Naive B cell (primary cell): ENCODE data around the gene RBM12. TPM values are rescaled to one million over a fixed set of nuclear protein-coding genes. Genes with fewer than 3 reads are reported as not detected.

ENCODE experiments used
- ATAC-seq, 2 donors: fragments of 150-1000 bp; cut with Tn5 transposase; 2 replicates each; pipeline ENCODE4 v1.10.0; 2021; ENCODE audit warnings: low read depth in 2 of 2, mild to moderate bottlenecking in 2 of 2, moderate library complexity in 2 of 2
- DNase-seq: peaks from one replicate; pipeline ENCODE4 v3.0.0; 2022
- H3K27ac Mint-ChIP-seq, 6 donors: one replicate each; pipeline ENCODE4 v1.8.0; 2020 to 2022; ENCODE audit warnings: mild to moderate bottlenecking in 6 of 6, mixed read lengths in 6 of 6, moderate library complexity in 5 of 6, inconsistent platforms in 2 of 6
- H3K27me3 Mint-ChIP-seq, 3 donors: one replicate each; pipeline ENCODE4 v1.8.0; 2021 to 2022; ENCODE audit warnings: mixed read lengths in 3 of 3, mild to moderate bottlenecking in 1 of 3
- H3K36me3 Mint-ChIP-seq, 2 donors: one replicate each; pipeline ENCODE4 v1.8.0; 2020 to 2022; ENCODE audit warnings: mixed read lengths in 2 of 2, inconsistent platforms in 1 of 2, mild to moderate bottlenecking in 1 of 2
- H3K4me1 Mint-ChIP-seq, 3 donors: one replicate each; pipeline ENCODE4 v1.8.0; 2020 to 2022; ENCODE audit warnings: mixed read lengths in 3 of 3, inconsistent platforms in 1 of 3, mild to moderate bottlenecking in 1 of 3, moderate library complexity in 1 of 3
- H3K4me3 Mint-ChIP-seq, 8 donors: one replicate each; pipeline ENCODE4 v1.8.0; 2020 to 2022; ENCODE audit warnings: mild to moderate bottlenecking in 8 of 8, mixed read lengths in 8 of 8, moderate library complexity in 8 of 8, inconsistent platforms in 2 of 8
- H3K9me3 Mint-ChIP-seq, 7 donors: one replicate each; pipeline ENCODE4 v1.8.0; 2020 to 2022; ENCODE audit warnings: mixed read lengths in 7 of 7, mild to moderate bottlenecking in 5 of 7, inconsistent platforms in 2 of 7, moderate library complexity in 1 of 7
- polyA plus RNA-seq, 6 donors: library from polyadenylated mRNA; unstranded; fragments of 300-500 nt; fragmentation: Illumina TruSeq; gene quantifications; one replicate each; pipeline ENCODE4 v1.2.3, GENCODE V29; 2021; ENCODE audit warnings: low read depth in 6 of 6

RBM12 gene
- polyA plus RNA-seq, 6 donors from 2014 or later, result 39.4 to 58.8 (median 51.6) TPM

GRCh38 chr20:35657271-35657670 lies 7.4 kb downstream of the RBM12 start:
- H3K4me3 Mint-ChIP-seq, result peak overlapping the region in 1 of 8 donors; percentile 14
- H3K9me3 Mint-ChIP-seq, result no peaks in the 10 kb centered on the region
- DNase-seq, result no peak
- no peak for ATAC-seq
- no peaks in the 10 kb centered on the region for H3K36me3 Mint-ChIP-seq
- H3K27ac Mint-ChIP-seq, result peak overlapping the region in 4 of 6 donors; percentile 68 to 85 (median 78)
- H3K4me1 Mint-ChIP-seq, result peaks cover 25 to 52% (median 40%) of the 10 kb centered on the region in 3 donors
- no peaks in the 10 kb centered on the region for H3K27me3 Mint-ChIP-seq

- H3K27me3 Mint-ChIP-seq, result no peaks in the 10 kb centered on the region
- H3K27ac Mint-ChIP-seq, result no peak overlapping the region
- no peaks in the 10 kb centered on the region for H3K9me3 Mint-ChIP-seq
- H3K4me3 Mint-ChIP-seq, result no peak overlapping the region
- H3K36me3 Mint-ChIP-seq, result no peaks in the 10 kb centered on the region
- H3K4me1 Mint-ChIP-seq, result peaks cover 20 to 28% (median 28%) of the 10 kb centered on the region in 3 donors
- ATAC-seq, result no peak
- no peak for DNase-seq
Measured at GRCh38 chr20:35654415-35654814, 10.3 kb downstream of the RBM12 start.

- H3K36me3 Mint-ChIP-seq, result no peaks in the 10 kb centered on the region
- no peaks in the 10 kb centered on the region for H3K27me3 Mint-ChIP-seq
- peaks cover 16 to 25% (median 23%) of the 10 kb centered on the region in 3 donors for H3K4me1 Mint-ChIP-seq
- H3K9me3 Mint-ChIP-seq, result no peaks in the 10 kb centered on the region
- DNase-seq (no peak), ATAC-seq (no peak)
- no peak overlapping the region for H3K4me3 Mint-ChIP-seq
- H3K27ac Mint-ChIP-seq, result no peak overlapping the region
Measured at GRCh38 chr20:35653893-35654292, 10.8 kb downstream of the RBM12 start.

DNA sequence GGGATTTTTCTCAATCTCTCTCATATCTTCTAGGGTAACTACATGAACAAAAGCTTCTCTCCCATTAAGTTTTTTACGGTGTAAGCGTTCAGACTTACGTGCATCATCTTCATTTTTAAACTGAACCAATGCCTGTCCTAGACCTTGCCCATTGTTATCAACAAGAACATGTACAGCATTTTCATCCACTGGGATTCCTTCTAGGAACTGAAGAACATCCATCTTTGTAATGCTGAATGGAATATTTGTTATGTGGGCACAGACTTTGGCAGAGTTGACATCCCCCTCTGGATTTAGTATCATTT lies 11.3 kb downstream of the RBM12 start:
- no peaks in the 10 kb centered on the region for H3K27me3 Mint-ChIP-seq
- H3K9me3 Mint-ChIP-seq, result no peaks in the 10 kb centered on the region
- no peak overlapping the region for H3K4me3 Mint-ChIP-seq
- DNase-seq, result no peak
- no peak for ATAC-seq
- H3K4me1 Mint-ChIP-seq, result peaks cover 13 to 22% (median 20%) of the 10 kb centered on the region in 3 donors
- no peak overlapping the region for H3K27ac Mint-ChIP-seq
- no peaks in the 10 kb centered on the region for H3K36me3 Mint-ChIP-seq

GRCh38 chr20:35652641-35653429 lies 11.9 kb downstream of the RBM12 start:
- H3K27ac Mint-ChIP-seq, result no peak overlapping the region
- DNase-seq (no peak), ATAC-seq (no peak)
- H3K36me3 Mint-ChIP-seq, result no peaks in the 10 kb centered on the region
- H3K4me1 Mint-ChIP-seq, result peaks cover 13 to 20% (median 18%) of the 10 kb centered on the region in 3 donors
- no peaks in the 10 kb centered on the region for H3K27me3 Mint-ChIP-seq
- H3K4me3 Mint-ChIP-seq, result no peak overlapping the region
- H3K9me3 Mint-ChIP-seq, result no peaks in the 10 kb centered on the region

DNA sequence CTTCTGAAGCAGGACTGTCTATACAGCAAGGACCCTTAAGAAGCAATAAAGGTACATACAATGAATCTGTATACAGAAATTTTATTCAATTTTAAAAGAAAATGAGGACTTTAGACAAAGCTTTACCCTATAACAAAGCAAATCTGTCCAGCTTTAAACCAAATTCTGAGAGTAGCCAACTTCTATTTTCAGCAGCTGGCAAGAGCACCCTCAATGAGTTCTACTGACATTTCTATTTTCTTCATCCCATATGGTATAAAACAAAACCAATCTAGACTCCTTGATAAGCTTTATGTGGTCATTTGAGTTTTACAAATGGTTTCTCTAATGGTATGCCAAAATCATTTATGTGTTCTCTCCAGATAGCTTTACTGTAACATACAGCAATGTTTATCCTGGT lies 12.7 kb downstream of the RBM12 start:
- no peak for DNase-seq
- H3K4me1 Mint-ChIP-seq, result peaks cover 11 to 19% (median 14%) of the 10 kb centered on the region in 3 donors
- H3K27me3 Mint-ChIP-seq, result no peaks in the 10 kb centered on the region
- H3K27ac Mint-ChIP-seq, result no peak overlapping the region
- H3K9me3 Mint-ChIP-seq, result no peaks in the 10 kb centered on the region
- no peak overlapping the region for H3K4me3 Mint-ChIP-seq
- H3K36me3 Mint-ChIP-seq, result no peaks in the 10 kb centered on the region
- ATAC-seq, result no peak

- Mint-ChIP-seq H3K9me3 (no peaks in the 10 kb centered on the region), H3K4me3 (no peak overlapping the region), H3K27ac (peak overlapping the region in 2 of 6 donors; percentile 0 to 51), H3K36me3 (no peaks in the 10 kb centered on the region), H3K27me3 (no peaks in the 10 kb centered on the region), H3K4me1 (peaks cover 15 to 26% (median 17%) of the 10 kb centered on the region in 3 donors)
- ATAC-seq (no peak), DNase-seq (no peak)
Measured at GRCh38 chr20:35650632-35651031, 14.1 kb downstream of the RBM12 start.

DNA sequence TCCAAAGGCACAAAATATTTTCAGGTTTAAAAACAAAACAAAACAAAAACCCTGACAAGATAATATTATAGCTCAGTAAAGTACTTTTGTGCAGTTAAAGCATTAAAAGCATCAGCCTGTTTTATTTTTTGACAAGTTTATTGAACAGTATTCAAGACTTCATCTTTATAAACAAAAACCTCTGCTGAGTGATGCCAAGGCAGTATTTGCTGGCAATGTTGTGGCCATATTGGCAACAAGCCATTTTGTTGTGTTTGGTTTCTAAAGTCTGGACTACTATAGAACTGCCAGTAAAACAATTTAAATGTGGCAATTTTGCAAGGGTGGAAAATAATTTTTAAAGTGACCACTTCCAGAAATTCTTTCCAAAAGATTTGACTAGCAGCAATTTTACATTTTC lies 15.9 kb downstream of the RBM12 start:
- H3K4me3 Mint-ChIP-seq, result no peak overlapping the region
- DNase-seq (no peak), ATAC-seq (no peak)
- no peaks in the 10 kb centered on the region for H3K27me3 Mint-ChIP-seq
- H3K27ac Mint-ChIP-seq, result peak overlapping the region in 2 of 6 donors; percentile 45 to 59
- no peaks in the 10 kb centered on the region for H3K9me3 Mint-ChIP-seq
- no peaks in the 10 kb centered on the region for H3K36me3 Mint-ChIP-seq
- peaks cover 26 to 42% (median 33%) of the 10 kb centered on the region in 3 donors for H3K4me1 Mint-ChIP-seq

DNA sequence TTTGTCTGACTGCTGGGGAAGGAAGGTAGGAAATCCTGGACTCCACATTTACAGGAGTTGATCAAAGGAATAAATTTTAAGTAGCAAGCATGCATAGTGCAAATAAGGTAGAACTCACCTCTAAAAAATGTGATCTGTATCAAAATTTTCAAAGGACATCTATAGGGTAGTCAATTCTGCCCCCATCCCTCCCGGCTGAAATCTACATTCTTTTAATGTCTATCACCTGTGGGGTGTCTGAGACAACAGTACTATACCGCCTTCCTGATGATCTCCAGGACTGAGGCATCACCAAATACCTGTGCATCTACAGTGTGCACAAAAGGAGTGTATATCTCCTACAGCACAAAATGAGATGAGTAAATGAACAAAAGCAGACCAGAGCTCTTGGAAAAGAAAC lies 19.9 kb downstream of the RBM12 start:
- no peak for ATAC-seq
- no peaks in the 10 kb centered on the region for H3K36me3 Mint-ChIP-seq
- H3K4me1 Mint-ChIP-seq, result peaks cover 56 to 68% (median 63%) of the 10 kb centered on the region in 3 donors
- no peak for DNase-seq
- H3K27ac Mint-ChIP-seq, result peak overlapping the region in 3 of 6 donors; percentile 24 to 94 (median 72)
- no peak overlapping the region for H3K4me3 Mint-ChIP-seq
- H3K27me3 Mint-ChIP-seq, result no peaks in the 10 kb centered on the region
- H3K9me3 Mint-ChIP-seq, result no peaks in the 10 kb centered on the region

- Mint-ChIP-seq H3K27ac (peak overlapping the region in 2 of 6 donors; percentile 75 to 79), H3K9me3 (no peaks in the 10 kb centered on the region), H3K4me3 (no peak overlapping the region), H3K36me3 (no peaks in the 10 kb centered on the region), H3K27me3 (no peaks in the 10 kb centered on the region), H3K4me1 (peaks cover 58 to 70% (median 69%) of the 10 kb centered on the region in 3 donors)
- ATAC-seq, result no peak
- DNase-seq, result no peak
Measured at GRCh38 chr20:35643045-35643444, 21.7 kb downstream of the RBM12 start.

- Mint-ChIP-seq H3K27ac (peak overlapping the region in 2 of 6 donors; percentile 1 to 62), H3K36me3 (no peaks in the 10 kb centered on the region), H3K4me3 (no peak overlapping the region), H3K27me3 (no peaks in the 10 kb centered on the region), H3K9me3 (no peaks in the 10 kb centered on the region), H3K4me1 (peaks cover 67 to 82% (median 71%) of the 10 kb centered on the region in 3 donors)
- ATAC-seq (no peak), DNase-seq (no peak)
Measured at GRCh38 chr20:35641743-35642142, 23.0 kb downstream of the RBM12 start.

- Mint-ChIP-seq H3K9me3 (no peaks in the 10 kb centered on the region), H3K4me3 (no peak overlapping the region), H3K4me1 (peaks cover 68 to 80% (median 68%) of the 10 kb centered on the region in 3 donors), H3K36me3 (no peaks in the 10 kb centered on the region), H3K27me3 (no peaks in the 10 kb centered on the region), H3K27ac (peak overlapping the region in 5 of 6 donors; percentile 51 to 75 (median 67))
- ATAC-seq (no peak), DNase-seq (no peak)
Measured at GRCh38 chr20:35640724-35641123, 24.0 kb downstream of the RBM12 start.

DNA sequence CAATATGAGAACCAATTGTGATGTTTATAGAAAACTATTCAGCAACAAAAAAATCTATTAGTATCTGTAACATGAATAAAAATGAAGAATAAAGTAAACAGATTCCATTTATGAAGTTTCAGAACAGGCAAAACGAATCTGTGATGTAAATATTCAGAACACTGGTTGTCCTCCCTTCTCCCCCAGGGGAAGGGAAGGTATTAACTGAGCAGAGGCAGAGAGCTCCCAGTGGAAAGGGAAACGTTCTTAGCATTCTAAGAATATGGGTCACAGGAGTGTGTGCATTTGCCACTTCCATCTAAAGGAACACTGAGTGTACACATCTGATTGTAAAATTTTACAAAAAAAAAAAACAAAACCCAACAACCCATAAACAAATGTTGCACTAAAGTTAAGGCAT lies 25.9 kb downstream of the RBM12 start:
- H3K27ac Mint-ChIP-seq, result no peak overlapping the region
- ATAC-seq (no peak), DNase-seq (no peak)
- no peaks in the 10 kb centered on the region for H3K9me3 Mint-ChIP-seq
- H3K36me3 Mint-ChIP-seq, result no peaks in the 10 kb centered on the region
- no peaks in the 10 kb centered on the region for H3K27me3 Mint-ChIP-seq
- no peak overlapping the region for H3K4me3 Mint-ChIP-seq
- peaks cover 54 to 70% (median 66%) of the 10 kb centered on the region in 3 donors for H3K4me1 Mint-ChIP-seq

DNA sequence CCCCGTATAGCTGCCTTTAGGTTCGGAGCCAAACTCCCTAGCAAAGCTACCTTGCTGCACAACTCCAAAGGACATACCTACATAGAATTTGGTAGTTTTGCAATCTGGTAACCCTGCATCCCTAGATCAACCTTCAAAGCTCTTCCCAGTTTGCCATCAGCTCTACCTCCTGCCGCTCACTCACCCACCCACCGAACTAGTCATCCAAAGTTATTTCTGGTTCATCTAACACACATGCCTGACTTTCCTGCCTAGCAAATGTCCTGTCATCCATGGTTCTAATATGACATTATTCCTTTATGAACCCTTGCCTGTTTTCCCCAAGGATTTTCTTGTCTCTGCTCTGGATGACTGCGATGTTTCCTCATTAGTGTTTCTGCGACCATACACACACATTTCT lies 27.4 kb downstream of the RBM12 start:
- H3K27me3 Mint-ChIP-seq, result no peaks in the 10 kb centered on the region
- H3K36me3 Mint-ChIP-seq, result no peaks in the 10 kb centered on the region
- no peaks in the 10 kb centered on the region for H3K9me3 Mint-ChIP-seq
- DNase-seq (no peak), ATAC-seq (no peak)
- H3K4me1 Mint-ChIP-seq, result peaks cover 47 to 68% (median 56%) of the 10 kb centered on the region in 3 donors
- no peak overlapping the region for H3K4me3 Mint-ChIP-seq
- peak overlapping the region in 3 of 6 donors; percentile 1 to 56 (median 21) for H3K27ac Mint-ChIP-seq
